ENCODE measurements around the gene EID2B. TPM values are rescaled to one million over a fixed set of nuclear protein-coding genes. Genes with fewer than 3 reads are reported as not detected.
A peak's percentile ranks its signal among the peaks of the same experiment; 100 is the strongest.

Gene EID2B
- total RNA-seq, 2 experiments from 2014 or later, result 3.3 to 3.8 TPM

GRCh38 chr19:39512988-39513387 is 19.7 kb downstream of the EID2B start:
- H3K9me3 Mint-ChIP-seq, result no peaks in the 10 kb centered on the region
- intact Hi-C loops (cut with micrococcal nuclease), result no loop called here
- H3K27ac Mint-ChIP-seq, result no peak overlapping the region
- CTCF ChIA-PET, result interaction anchor here (0.6 to 2.7 kb wide), 2 partner anchors 10 to 225 kb away, joined by 4 to 16 read pairs; no protein-coding TSS in a partner anchor
- no peak overlapping the region for H3K4me3 Mint-ChIP-seq
- POLR2A ChIA-PET, result interaction anchor here (0.6 kb wide), 1 partner anchor 15 kb away, joined by 3 read pairs; no protein-coding TSS in a partner anchor
- peaks cover 11% of the 10 kb centered on the region for H3K4me1 Mint-ChIP-seq (ENCODE audit: low read depth)
- peaks cover 44% of the 10 kb centered on the region for H3K27me3 Mint-ChIP-seq
- DNase-seq, result no peak
- H3K36me3 Mint-ChIP-seq, result no peaks in the 10 kb centered on the region

DNA sequence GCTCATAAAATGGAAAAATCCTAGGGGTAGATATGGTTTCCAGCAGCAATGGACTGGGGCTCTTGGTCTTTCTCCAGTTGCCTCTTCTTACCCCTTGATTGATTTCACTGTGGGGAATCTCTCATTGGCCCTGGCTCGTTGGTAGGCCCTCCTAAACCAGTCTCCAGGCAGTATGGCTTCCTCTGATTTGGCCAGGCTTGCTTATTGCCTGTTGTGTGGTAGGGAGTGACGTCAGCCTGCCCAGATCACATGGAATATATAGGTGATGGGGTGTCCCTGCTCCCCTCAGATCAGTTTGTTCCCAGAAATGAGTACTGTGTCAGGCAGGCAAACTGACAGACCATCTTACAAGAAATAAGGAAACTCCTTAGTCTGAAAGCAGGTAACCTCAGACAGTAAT is 23.4 kb downstream of the EID2B start:
- POLR2A ChIA-PET, result no interaction called here
- no peak overlapping the region for H3K27ac Mint-ChIP-seq

GRCh38 chr19:39508629-39509028 is 24.0 kb downstream of the EID2B start:
- POLR2A ChIA-PET, result interaction anchor here (0.6 kb wide), 1 partner anchor 31 kb away, joined by 4 read pairs; no protein-coding TSS in a partner anchor

More for the DNA sequence above, 23.4 kb downstream of the EID2B start:
- H3K36me3 Mint-ChIP-seq, result no peaks in the 10 kb centered on the region
- H3K4me1 Mint-ChIP-seq (ENCODE audit: low read depth), result peaks cover 16% of the 10 kb centered on the region
- no peak for DNase-seq
- intact Hi-C loops (cut with micrococcal nuclease), result no loop called here
- no peak overlapping the region for H3K4me3 Mint-ChIP-seq
- CTCF ChIA-PET, result interaction anchor here (1.2 to 4.2 kb wide), 4 partner anchors 11 to 69 kb away, joined by 3 to 19 read pairs (median 4); no protein-coding TSS in a partner anchor
- H3K27me3 Mint-ChIP-seq, result peaks cover 41% of the 10 kb centered on the region
- H3K9me3 Mint-ChIP-seq, result no peaks in the 10 kb centered on the region

DNA sequence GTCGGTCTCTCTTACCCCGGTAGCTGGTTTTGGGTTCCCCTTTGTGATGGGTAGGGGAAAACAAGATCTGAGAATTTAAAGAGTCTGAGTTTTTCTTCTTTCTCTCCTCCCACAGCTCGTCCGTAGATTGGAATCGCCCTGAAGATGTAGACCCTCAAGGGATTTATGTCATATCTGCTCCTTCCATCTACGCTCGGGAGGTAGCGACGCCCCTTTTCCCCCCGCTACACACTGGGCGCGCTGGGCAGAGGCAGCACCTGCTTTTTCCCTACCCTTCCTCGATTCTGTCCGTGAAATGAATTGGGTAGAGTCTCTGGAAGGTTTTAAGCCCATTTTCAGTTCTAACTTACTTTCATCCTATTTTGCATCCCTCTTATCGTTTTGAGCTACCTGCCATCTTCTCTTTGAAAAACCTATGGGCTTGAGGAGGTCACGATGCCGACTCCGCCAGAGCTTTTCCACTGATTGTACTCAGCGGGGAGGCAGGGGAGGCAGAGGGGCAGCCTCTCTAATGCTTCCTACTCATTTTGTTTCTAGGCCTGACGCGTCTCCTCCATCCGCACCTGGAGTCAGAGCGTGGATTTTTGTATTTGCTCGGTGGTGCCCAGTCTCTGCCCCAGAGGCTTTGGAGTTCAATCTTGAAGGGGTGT is 24.8 kb downstream of the EID2B start:
- Mint-ChIP-seq H3K27me3 (peaks cover 43% of the 10 kb centered on the region), H3K36me3 (peaks cover 1% of the 10 kb centered on the region), H3K4me3 (peak overlapping the region; percentile 73), H3K9me3 (no peaks in the 10 kb centered on the region), H3K4me1 (ENCODE audit: low read depth) (peaks cover 22% of the 10 kb centered on the region), H3K27ac (no peak overlapping the region)
- ChIA-PET POLR2A (interaction anchor here (0.6 to 2.2 kb wide), 3 partner anchors 11 to 72 kb away, joined by 3 to 6 read pairs (median 4); partner anchors contain the start of gene RPS16), CTCF (interaction anchor here (1.4 to 4.2 kb wide), 4 partner anchors 10 to 67 kb away, joined by 3 to 19 read pairs (median 8); partner anchors contain the start of gene EID2B)
- DNase-seq, result no peak
- intact Hi-C loops (cut with micrococcal nuclease), result no loop called here

More at GRCh38 chr19:39508629-39509028, 24.0 kb downstream of the EID2B start:
- no peak for DNase-seq
- H3K27ac Mint-ChIP-seq, result peak overlapping the region; percentile 49
- CTCF ChIA-PET, result interaction anchor here (1.2 to 4.2 kb wide), 5 partner anchors 11 to 68 kb away, joined by 3 to 19 read pairs (median 6); partner anchors contain the start of gene EID2B
- intact Hi-C loops (cut with micrococcal nuclease), result no loop called here
- H3K36me3 Mint-ChIP-seq, result no peaks in the 10 kb centered on the region
- H3K4me1 Mint-ChIP-seq (ENCODE audit: low read depth), result peaks cover 16% of the 10 kb centered on the region
- peaks cover 42% of the 10 kb centered on the region for H3K27me3 Mint-ChIP-seq
- no peak overlapping the region for H3K4me3 Mint-ChIP-seq
- H3K9me3 Mint-ChIP-seq, result no peaks in the 10 kb centered on the region

DNA sequence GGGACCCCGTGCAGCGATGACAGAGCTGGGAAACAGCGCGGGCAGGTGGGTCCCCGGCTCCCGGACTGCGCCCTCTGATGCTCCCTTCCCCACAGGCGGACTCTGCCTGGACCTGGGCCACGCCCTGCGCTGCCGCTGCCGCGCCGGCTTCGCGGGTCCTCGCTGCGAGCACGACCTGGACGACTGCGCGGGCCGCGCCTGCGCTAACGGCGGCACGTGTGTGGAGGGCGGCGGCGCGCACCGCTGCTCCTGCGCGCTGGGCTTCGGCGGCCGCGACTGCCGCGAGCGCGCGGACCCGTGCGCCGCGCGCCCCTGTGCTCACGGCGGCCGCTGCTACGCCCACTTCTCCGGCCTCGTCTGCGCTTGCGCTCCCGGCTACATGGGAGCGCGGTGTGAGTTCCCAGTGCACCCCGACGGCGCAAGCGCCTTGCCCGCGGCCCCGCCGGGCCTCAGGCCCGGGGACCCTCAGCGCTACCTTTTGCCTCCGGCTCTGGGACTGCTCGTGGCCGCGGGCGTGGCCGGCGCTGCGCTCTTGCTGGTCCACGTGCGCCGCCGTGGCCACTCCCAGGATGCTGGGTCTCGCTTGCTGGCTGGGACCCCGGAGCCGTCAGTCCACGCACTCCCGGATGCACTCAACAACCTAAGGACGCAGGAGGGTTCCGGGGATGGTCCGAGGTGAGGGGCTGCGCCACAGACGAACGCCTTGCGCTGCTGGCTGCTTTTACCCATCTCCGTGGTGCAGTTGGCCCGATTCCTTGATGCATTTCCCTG is 25.5 kb downstream of the EID2B start:
- intact Hi-C loops (cut with micrococcal nuclease), result no loop called here
- DNase-seq, result peak; percentile 70
- H3K9me3 Mint-ChIP-seq, result no peaks in the 10 kb centered on the region
- H3K4me1 Mint-ChIP-seq (ENCODE audit: low read depth), result peaks cover 22% of the 10 kb centered on the region
- CTCF ChIA-PET, result interaction anchor here (2.0 to 4.2 kb wide), 3 partner anchors 9 to 67 kb away, joined by 7 to 19 read pairs (median 9); partner anchors contain the start of gene EID2B
- H3K4me3 Mint-ChIP-seq, result peak overlapping the region; percentile 73
- no peak overlapping the region for H3K27ac Mint-ChIP-seq
- peaks cover 40% of the 10 kb centered on the region for H3K27me3 Mint-ChIP-seq
- POLR2A ChIA-PET, result interaction anchor here (0.6 to 2.2 kb wide), 2 partner anchors 12 to 72 kb away, joined by 3 to 6 read pairs; partner anchors contain the start of gene RPS16
- H3K36me3 Mint-ChIP-seq, result peaks cover 1% of the 10 kb centered on the region

DNA sequence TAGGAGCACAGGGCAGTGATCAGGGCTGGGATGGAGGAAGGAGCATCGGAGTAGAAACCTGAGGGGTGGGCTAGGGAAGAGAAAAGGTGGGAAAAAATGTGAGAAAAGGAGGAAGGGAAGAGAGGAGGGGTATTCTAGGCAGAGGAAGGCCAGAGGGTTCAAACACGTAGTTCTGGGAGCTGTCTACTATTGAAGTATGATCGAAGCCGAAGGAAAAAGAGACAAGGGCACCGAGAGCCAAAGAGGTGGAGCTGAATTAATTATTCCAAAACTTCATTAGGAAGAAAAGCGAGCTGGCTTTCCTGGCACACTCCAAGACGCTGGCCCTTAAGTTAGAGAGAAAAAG is 26.1 kb downstream of the EID2B start:
- CTCF ChIA-PET, result interaction anchor here (2.0 to 4.2 kb wide), 2 partner anchors 9 to 66 kb away, joined by 7 to 19 read pairs; no protein-coding TSS in a partner anchor
- H3K9me3 Mint-ChIP-seq, result no peaks in the 10 kb centered on the region
- POLR2A ChIA-PET, result interaction anchor here (2.2 kb wide), 1 partner anchor 71 kb away, joined by 6 read pairs; the partner anchor contains the start of gene RPS16
- H3K27ac Mint-ChIP-seq, result no peak overlapping the region
- intact Hi-C loops (cut with micrococcal nuclease), result no loop called here
- peaks cover 38% of the 10 kb centered on the region for H3K27me3 Mint-ChIP-seq
- no peak for DNase-seq
- peaks cover 22% of the 10 kb centered on the region for H3K4me1 Mint-ChIP-seq (ENCODE audit: low read depth)
- peaks cover 1% of the 10 kb centered on the region for H3K36me3 Mint-ChIP-seq
- H3K4me3 Mint-ChIP-seq, result peak overlapping the region; percentile 6

- Mint-ChIP-seq H3K27ac (no peak overlapping the region), H3K36me3 (peaks cover 1% of the 10 kb centered on the region), H3K9me3 (no peaks in the 10 kb centered on the region), H3K27me3 (peaks cover 56% of the 10 kb centered on the region), H3K4me3 (no peak overlapping the region), H3K4me1 (ENCODE audit: low read depth) (peaks cover 33% of the 10 kb centered on the region)
- intact Hi-C loops (cut with micrococcal nuclease), result loop anchor here (2.0 kb wide), 1 partner anchor 62 kb away; no protein-coding TSS in a partner anchor
- ChIA-PET POLR2A (interaction anchor here (0.6 to 1.5 kb wide), 3 partner anchors 28 to 67 kb away, joined by 3 to 10 read pairs (median 5); partner anchors contain the start of genes RPS16 and SUPT5H), CTCF (interaction anchor here (0.6 to 1.7 kb wide), 20 partner anchors 8 to 1104 kb away, joined by 3 to 35 read pairs (median 4); partner anchors contain the start of genes EID2, SAMD4B, SELENOV and TIMM50)
- peak; percentile 84 for DNase-seq
Observed at GRCh38 chr19:39502640-39503417, 29.8 kb downstream of the EID2B start.

DNA sequence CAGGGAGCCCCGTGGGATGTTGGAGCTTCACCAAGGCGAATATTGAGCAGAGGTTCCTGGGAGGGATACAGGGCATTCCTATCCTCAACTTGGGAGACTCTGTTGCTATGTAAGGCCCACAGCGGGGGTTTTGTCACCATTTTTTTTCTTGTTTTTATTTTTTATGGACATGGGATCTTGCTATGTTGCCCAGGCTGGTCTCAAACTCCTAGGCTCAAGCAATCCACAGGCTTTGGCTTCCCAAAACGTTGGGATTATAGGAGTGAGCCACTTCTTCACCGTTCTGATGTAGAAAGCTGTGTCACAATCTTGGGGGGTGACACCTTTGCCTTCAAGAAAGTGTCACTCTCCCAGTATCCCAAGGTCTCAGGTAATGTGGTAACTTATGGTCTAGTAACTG is 31.3 kb downstream of the EID2B start:
- intact Hi-C loops (cut with micrococcal nuclease), result no loop called here
- no peaks in the 10 kb centered on the region for H3K9me3 Mint-ChIP-seq
- no peak overlapping the region for H3K27ac Mint-ChIP-seq
- POLR2A ChIA-PET, result interaction anchor here (1.0 to 1.1 kb wide), 2 partner anchors 66 to 147 kb away, joined by 3 read pairs; partner anchors contain the start of gene RPS16
- no peak for DNase-seq
- no peak overlapping the region for H3K4me3 Mint-ChIP-seq
- H3K4me1 Mint-ChIP-seq (ENCODE audit: low read depth), result peaks cover 23% of the 10 kb centered on the region
- H3K36me3 Mint-ChIP-seq, result peaks cover 1% of the 10 kb centered on the region
- peaks cover 50% of the 10 kb centered on the region for H3K27me3 Mint-ChIP-seq
- CTCF ChIA-PET, result interaction anchor here (0.9 to 6.7 kb wide), 3 partner anchors 33 to 61 kb away, joined by 3 to 59 read pairs (median 15); partner anchors contain the start of genes EID2B and SUPT5H

- DNase-seq, result no peak
- ChIA-PET POLR2A (interaction anchor here (1.0 to 1.1 kb wide), 2 partner anchors 65 to 146 kb away, joined by 3 read pairs; partner anchors contain the start of gene RPS16), CTCF (interaction anchor here (0.9 to 6.7 kb wide), 3 partner anchors 34 to 60 kb away, joined by 3 to 59 read pairs (median 15); partner anchors contain the start of genes EID2B and SUPT5H)
- H3K27ac Mint-ChIP-seq, result no peak overlapping the region
- H3K4me3 Mint-ChIP-seq, result no peak overlapping the region
- peaks cover 20% of the 10 kb centered on the region for H3K4me1 Mint-ChIP-seq (ENCODE audit: low read depth)
- H3K27me3 Mint-ChIP-seq, result peaks cover 50% of the 10 kb centered on the region
- H3K9me3 Mint-ChIP-seq, result no peaks in the 10 kb centered on the region
- intact Hi-C loops (cut with micrococcal nuclease), result no loop called here
- peaks cover 1% of the 10 kb centered on the region for H3K36me3 Mint-ChIP-seq
Observed at GRCh38 chr19:39500543-39500942, 32.1 kb downstream of the EID2B start.

DNA sequence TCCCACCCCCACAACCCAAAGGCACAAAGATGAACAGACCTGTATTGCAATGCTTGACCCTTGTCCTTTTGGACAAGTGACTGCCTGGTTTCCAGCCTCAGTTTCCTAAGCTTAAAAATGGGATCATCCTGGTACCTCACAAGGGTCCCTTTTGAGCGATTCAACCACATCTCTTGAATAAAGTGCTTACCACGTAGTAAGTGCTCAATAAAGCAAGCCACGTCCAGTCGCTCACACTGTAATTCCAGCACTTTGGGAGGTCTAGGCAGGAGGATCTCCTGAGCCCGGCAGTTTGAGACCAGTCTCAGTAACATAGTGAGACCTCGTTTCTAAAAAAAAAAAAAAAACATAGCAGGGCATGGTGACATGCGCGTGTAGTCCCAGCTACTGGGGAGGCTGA is 32.7 kb downstream of the EID2B start:
- ChIA-PET POLR2A (interaction anchor here (2.5 kb wide), 1 partner anchor 64 kb away, joined by 8 read pairs; the partner anchor contains the start of gene RPS16), CTCF (interaction anchor here (0.7 to 6.7 kb wide), 4 partner anchors 25 to 59 kb away, joined by 3 to 59 read pairs (median 10); partner anchors contain the start of gene EID2B)
- H3K9me3 Mint-ChIP-seq, result no peaks in the 10 kb centered on the region
- DNase-seq, result no peak
- peaks cover 20% of the 10 kb centered on the region for H3K4me1 Mint-ChIP-seq (ENCODE audit: low read depth)
- intact Hi-C loops (cut with micrococcal nuclease), result loop anchor here (2.0 kb wide), 2 partner anchors 33 to 173 kb away; partner anchors contain the start of gene EID2B
- H3K4me3 Mint-ChIP-seq, result no peak overlapping the region
- peaks cover 1% of the 10 kb centered on the region for H3K36me3 Mint-ChIP-seq
- H3K27ac Mint-ChIP-seq, result no peak overlapping the region
- peaks cover 49% of the 10 kb centered on the region for H3K27me3 Mint-ChIP-seq
